GM19438 (cell line): ENCODE data around the gene TRIOBP.

Experiments used
- ATAC-seq: cut with Tn5 transposase; IDR thresholded peaks from one replicate; pipeline ENCODE4 v1.9.1; 2021; ENCODE audit warnings: low read depth; ENCODE audit not compliant: unreplicated experiment

Gene TRIOBP

DNA sequence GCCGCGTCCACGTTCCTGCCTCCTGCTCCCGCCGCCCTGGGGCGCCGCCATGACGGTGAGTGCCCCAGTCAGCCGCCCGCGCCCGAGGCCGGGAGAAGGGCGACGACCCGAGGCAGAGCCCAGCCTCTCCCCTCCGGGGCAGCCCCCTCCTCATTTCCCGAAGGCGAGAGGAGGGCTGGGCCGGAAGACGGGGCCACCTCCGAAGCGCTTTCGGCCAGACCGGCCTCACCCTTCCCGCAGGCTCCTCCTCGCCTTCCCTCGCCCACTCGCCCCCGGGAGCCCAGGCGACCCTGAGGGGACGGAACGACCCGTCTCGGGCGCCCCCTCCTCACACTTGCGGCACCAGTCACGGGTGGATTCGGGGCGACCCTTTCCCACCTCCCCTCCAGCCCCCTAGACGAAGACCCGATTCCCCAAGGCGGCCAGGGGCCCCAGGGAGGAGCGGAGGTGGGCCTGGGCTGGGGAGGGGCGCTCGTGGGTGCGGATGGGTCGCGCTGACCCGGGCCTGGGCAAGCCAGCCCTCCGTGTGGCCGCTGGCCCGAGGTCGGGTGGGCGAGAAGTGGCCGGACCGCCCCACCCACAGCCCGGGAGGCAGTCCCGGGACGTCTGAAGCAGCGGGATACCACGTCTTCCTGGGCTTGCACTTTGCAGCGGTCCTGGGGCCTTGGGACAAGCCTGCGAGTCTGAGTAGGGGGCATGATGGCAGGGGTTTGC is 49.7 kb downstream of the TRIOBP start:
- peak; percentile 29 for ATAC-seq

DNA sequence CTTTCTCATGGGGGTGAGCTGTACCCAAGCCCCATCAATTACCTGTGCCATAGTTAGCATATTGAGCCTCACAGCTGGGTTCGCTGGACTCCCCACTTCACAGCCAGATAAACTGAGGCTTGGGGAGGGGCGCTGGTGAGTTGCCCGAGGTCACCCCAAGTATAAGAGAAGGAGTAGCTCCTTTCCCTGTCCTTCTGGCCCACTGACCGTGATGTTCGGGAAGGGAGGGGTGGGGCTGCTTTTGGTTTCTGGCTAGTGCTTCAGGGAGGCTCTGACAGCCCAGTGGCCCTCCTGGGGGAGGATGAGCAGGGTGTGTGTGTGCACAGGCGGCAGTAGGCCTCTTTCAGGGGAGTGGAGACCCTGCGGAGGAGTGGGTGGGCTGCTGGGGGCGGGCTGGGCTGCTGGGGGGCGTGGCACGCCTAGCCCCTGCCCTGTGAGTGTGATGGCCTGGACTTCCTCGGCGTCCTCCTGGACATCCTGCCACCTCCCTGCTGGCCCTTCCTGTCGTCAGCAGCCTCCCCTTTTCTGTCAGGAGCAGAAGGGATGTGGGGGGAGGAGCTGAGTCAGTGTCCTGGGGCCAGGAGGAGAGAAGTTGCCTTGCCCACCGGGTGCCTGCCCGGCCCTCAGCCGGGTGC is 50.3 kb downstream of the TRIOBP start:
- no peak for ATAC-seq

DNA sequence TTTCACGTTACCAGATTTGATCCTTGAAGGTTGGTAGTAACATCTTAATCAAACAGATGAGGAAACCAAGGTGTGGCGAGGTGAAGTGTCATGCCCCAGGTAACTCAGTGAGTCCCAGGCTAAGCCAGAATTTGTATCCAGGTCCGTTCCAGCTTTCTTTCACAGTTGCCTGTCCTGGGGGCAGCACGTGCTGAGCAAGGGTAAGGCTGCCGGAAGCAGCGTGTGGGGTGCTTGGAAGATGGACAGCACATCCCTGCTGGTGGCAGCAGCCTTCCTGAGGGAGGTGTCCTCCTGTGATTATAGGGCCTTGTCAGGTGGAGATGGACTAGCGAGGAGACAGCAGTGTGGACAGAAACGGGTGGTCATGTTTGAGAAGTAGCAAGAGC is 50.9 kb downstream of the TRIOBP start:
- no peak for ATAC-seq

DNA sequence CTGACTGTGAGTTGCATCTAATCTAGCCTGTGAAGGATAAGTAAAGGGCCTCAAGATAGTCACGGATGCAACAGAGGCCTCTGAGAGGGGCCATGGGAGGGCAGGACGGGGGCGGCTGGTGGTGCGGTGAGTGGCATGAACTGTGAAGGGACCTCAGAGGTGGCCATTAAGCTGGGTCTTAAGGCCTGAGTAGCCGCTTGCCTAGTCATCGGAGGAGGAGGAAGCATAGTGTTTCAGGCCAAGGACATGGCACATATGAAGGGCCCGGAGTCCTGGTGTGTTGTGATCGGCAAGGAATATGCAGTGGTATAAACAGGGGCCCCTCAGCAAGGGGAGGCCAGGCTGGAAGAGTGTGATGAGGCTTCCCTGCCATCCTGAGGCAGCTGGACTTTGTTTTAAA is 51.8 kb downstream of the TRIOBP start:
- ATAC-seq, result no peak

DNA sequence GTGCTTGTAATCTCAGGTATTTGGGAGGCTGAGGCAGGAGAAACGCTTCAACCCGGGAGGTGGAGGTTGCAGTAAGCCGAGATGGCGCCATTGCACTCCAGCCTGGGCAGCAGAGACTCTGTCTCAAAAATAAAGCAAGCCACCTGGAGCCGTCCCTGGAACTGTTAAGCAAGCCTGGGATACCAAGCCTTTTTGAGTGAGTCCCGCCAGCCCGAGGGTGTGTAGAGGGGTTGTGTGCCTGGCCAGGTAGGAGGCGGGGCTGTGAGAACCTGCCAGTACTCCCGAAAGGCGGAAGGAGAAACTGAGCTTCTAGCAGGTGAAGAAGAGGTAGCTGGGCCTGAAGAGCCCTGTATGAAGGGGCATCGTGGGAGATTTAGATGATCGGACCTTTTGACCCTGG is 52.4 kb downstream of the TRIOBP start:
- ATAC-seq, result no peak

DNA sequence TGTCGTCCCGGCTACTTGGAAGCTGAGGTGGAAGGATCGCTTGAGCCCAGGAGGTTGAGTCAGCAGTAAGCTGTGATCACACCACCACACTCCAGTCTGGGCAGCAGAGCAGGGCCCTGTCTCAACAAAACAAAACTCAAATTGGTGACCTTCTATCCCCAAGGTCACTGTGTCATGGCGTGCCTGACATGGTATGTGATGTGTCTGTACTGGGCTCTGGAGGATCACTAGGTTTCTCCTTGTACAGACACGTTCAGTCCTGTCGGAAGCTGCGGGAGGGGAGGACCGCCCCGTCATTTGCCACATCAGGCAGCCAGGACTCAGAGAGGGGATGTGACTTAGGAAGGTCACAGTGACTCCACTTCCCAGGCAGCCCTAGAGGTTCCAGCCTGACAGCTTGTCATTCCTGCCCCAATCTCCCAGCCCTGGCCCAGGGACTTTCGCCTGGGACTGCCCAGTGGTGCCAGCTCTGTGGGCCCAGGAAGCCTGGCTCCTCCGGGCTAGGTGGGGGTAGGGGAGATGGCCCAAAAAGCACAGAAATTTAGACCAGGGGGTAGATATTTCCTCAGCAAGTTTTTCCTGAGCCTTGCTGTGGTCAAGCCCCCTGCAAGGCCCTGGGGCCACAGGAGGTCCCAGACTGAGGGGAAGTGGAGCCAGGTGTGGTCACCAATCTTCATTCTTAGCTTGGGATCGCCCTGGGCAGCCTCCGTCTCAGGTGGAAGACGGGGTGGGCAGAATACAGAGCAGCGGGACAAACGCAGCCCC is 53.2 kb downstream of the TRIOBP start:
- ATAC-seq, result no peak

DNA sequence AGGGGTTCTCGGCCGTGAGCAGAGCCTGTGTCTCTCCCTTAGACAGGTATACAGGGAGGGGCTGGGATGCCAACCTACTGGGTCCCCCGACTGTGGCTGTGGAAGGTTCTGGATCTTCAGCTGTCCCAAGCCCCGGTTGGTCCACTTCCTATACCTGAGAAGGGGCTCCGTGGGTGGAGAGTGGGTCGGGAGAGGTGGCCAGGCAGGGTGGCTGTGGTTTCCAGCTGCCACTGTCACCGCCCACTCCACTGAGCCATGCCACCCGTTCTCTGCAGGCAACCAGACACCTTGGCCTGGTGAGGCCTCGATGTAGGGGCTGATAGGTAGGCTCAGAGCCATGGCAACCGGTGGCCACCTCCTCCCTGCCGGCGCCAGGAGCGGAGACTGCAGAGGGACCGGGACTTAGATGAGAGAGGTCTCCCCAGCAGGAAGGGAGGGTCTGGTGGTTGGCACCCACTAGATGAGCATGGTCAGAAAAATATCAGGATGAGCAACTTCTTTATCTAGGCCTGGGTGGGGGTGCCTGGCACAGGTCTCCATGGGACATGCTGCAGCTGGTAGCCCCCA is 53.8 kb downstream of the TRIOBP start:
- ATAC-seq, result no peak

DNA sequence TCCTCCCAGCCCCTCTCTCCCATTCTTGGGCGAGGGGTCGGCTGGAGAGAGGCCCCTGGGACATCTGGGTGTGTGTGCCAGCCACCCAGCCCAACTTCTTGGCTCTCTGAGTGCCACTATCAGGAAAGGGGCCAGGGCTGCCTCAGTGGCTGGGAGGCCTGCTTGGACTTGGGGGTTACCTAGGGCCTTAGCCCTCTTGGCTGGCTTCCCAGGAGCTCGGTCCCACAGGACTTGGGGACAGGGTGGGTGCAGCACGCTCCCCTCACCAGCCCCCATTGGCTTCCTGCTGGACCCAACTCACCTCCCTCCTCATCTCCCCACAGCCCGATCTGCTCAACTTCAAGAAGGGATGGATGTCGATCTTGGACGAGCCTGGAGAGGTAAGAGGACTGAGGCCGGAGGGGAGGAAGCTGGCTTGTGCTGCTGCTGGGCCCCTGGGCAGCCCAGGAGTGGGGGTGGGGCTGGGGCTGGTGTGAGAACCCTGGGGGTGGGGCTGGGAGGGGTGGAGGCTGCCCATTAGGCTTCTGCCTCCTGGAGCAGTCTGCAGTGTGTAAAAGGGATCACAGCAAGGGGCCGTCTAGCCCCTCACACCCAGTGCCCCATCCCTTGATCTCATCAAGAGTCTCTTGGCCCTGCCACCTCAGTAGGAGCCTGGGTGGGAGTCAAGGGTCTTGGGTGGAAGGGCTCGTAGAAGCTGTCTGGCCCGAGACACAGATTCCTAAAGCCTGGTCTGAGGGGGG is 54.8 kb downstream of the TRIOBP start:
- no peak for ATAC-seq

DNA sequence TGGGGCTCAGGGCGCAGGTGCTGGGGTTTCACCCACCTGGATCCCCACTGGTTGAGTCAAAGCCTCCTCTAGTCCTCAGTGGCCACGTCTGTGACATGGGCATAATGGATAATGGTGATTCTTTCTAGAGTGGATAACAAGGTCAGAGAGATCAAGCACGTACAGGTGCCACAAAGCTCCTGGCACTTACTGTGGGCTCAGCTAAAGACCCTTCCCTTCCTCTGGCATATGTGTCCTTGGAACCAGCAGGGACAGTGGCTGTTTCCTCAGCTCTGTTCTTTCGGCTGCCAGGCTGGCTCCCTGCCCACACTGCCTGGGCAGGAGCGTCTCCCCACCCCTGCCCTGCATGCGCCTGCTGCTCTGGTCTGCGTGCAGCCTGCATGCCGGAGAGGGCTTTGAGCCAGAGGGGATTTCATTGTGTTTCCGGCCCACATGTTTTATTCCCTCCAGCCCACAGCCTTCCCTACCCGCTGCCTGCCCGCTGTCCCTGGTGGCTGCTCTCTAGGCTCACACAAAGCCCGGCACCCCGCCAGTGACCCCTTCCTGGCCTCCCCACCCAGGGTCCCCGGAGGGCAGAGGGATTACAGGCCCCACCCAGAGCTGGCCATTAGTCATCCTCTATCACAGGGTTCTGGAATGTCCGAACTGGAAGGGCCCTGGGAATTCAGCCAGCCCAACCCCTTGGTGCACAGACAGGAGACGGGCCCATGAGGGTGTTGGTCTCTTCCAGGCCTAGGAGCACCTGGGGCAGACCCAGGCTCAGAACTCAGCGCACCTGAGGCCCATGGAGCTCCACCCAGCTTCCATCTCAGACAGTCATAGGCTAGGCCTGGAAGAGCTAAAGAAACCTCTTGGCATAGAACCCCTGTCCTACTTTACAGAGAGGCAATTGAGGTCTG is 55.6 kb downstream of the TRIOBP start:
- no peak for ATAC-seq

DNA sequence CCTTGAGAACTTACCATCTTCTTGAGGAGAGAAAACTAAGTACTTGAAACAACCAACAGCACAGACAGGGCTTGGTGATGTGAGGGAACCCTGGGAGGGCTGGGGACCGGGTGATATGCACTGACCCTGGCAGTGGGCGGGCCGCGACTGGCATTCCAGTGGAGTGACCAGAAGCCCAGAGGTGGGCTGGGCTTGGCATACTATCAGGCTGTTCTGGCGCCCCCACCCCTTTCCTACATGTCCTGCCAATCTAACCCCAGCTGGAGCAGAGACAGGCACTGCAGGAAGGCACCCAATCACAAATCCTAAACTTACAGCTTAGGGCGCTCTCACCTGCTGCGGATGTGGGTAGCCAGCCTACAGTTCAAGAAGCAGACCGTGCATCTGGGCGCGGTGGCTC is 56.9 kb downstream of the TRIOBP start:
- ATAC-seq, result no peak

DNA sequence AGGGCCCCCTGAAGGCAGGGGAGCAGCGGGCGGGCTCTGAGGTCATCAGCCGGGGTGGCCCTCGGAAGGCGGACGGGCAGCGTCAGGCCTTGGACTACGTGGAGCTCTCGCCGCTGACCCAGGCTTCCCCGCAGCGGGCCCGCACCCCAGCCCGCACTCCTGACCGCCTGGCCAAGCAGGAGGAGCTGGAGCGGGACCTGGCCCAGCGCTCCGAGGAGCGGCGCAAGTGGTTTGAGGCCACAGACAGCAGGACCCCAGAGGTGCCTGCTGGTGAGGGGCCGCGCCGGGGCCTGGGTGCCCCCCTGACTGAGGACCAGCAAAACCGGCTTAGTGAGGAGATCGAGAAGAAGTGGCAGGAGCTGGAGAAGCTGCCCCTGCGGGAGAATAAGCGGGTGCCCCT is 60.8 kb downstream of the TRIOBP start:
- ATAC-seq, result no peak

DNA sequence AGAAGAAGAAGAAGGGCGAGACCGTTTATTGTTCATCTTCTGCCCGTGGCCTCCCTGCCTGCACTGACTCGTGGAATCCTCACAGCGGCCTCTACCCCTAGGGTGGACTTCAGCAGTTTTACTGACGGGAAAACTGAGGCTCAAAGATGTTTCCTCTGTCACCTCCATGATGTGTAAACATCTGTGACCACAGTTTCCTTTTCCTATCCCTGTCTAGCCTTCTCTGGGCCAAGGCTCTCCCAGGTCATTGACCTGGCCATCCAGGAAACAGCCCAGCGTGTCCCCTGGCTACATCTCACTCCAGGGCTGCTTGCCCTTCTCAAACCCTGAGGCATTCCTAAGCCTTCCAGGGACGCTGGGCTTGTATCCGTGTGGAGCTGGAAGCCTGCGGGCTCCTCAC is 61.8 kb downstream of the TRIOBP start:
- ATAC-seq, result no peak

DNA sequence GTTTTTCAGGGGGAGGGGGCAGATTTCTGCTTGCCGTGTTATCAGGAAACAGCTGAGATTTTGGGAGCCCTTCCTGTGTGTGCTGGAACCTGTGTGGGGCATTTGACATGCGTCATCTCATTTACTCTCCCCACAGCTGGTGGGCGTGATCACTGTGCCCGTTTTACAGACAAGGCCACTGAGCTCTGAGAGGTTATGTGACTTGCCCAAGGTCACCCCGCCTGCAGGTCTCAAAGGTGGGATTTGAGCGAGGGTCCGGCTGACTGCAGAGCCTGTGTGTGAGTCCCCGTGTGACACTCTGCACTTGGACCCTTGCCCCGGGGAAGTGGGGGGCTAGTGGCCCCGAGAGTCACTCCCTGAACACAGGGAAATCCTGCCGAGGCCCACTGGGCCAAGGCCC is 62.4 kb downstream of the TRIOBP start:
- no peak for ATAC-seq

DNA sequence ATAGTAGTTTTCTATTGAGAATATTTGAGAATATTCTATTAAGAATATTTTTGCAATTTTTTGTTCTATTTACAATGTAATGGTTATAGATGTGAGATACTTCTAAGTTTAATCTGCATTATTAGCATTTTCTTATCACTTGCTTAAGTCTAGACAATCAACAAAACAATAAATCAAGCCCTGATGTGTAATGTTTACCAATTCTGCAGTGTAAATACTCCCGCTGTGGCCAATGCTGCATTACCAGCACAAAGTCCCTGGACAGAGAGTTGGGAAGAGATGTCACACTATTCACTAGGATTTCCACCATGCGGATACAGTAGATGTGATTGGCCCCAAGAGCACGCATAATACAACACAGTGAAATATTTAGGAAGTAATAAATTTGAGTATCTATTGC is 63.3 kb downstream of the TRIOBP start:
- no peak for ATAC-seq

DNA sequence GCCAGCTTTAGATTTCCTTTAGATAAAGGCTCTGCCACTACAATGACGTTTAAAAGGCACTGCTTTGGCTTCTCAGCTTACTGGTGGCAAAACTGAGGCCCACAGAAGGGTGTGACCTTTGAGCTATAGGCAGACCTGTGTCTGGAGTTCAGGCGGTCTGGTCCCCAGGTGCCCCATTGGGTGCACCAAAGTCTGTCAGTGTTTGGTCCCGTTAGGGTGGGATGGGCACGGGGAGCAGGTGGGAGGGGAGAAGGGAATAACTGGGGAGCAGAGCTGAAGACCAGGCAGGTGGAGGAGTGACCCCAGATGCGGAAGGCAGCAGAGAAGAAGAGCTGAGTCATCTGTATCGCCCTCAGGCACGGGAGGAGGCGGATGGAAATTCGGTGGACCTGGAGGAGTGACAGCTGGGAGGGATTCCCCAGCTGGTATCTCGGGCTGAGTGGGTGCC is 65.6 kb downstream of the TRIOBP start:
- no peak for ATAC-seq

DNA sequence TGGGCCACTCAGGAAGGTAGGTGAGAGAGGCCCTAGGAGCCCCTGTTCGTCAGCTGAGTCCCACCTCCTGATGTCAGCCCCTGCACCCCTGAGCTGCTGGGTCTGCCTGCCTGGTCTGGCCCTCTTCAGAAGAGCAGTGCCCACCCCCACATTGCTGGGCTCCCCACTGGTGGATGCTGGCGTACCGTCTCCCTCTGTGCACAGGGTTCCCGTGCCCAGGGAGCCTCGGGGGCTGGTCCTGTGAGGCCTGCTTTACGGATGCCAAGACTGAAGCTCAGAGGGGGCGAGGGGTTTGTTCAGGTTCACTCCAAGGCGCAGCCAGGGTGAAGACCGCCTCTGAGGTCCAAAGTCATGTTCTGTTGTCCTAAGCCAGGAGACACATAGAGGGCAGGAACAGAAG is 66.2 kb downstream of the TRIOBP start:
- no peak for ATAC-seq

DNA sequence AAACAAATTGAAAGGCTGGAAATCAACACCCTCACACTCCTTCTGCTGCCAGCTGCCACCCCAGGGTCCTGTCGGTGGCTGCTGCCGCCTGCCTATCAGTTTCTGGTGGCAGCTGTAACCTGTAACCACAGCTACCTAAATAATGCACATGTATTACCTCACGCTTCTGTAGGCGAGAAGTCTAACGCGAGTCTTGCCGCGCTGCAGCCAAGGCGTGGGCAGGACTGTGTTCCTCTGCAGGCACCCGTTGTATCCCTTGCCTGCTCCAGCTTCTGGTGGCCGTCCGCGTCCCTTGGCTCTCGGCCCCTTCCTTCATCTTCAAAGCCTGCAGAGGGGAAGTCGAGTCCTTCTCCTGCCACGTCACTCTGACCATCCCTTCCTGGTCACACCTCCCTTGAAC is 66.8 kb downstream of the TRIOBP start:
- ATAC-seq, result no peak

DNA sequence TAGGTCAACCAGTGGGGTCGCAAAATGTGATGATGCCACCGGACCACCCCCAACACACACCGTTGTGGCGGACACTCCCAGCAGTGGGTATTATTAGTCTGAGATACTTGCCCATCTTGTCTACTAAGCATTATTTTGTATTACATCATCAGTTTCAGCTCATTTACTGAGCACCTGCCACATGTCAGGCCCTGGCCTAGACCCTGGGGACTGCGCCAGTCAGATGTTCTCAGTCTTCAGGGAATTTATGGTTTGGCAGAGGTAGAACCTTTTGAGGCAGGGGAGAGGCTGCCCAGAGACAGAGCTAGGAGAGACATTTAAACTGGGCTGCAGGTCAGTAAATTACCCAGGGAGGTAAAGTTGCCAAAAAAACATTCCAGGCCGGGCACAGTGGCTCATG is 67.8 kb downstream of the TRIOBP start:
- ATAC-seq, result no peak

DNA sequence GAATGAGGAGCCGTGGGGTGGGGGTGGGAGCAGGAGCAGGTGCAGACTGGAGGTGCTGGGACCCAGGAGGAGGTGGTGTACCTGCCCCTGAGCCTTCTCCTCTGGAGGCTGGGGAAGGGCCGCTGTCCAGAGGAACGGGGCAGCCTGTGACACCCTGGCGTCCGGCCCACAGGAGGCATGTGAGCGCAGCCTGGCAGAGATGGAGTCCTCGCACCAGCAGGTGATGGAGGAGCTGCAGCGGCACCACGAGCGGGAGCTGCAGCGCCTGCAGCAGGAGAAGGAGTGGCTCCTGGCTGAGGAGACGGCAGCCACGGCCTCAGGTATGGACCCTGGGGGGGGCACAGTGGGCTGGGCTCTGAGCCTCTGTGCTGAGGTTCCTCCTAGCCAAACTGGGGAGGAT is 68.7 kb downstream of the TRIOBP start:
- no peak for ATAC-seq
